ENCODE measurements around the gene RABEP1.
"Not testable (repeated sequence)": the region's sequence is repeated elsewhere in the genome, so short reads cannot be mapped to it uniquely, and the experiment has no call there.

Gene RABEP1

GRCh38 chr17:5429191-5429887 is 147.3 kb downstream of the RABEP1 start:
- no peak for TF ChIP-seq CTCF (IDR thresholded peaks at IDR 0.05; ENCODE audit: low read depth, low read length)
- peak; percentile 30 for DNase-seq (ENCODE audit: extremely low read depth, low read depth)

GRCh38 chr17:5430413-5430999 is 148.4 kb downstream of the RABEP1 start:
- TF ChIP-seq CTCF (IDR thresholded peaks at IDR 0.05; ENCODE audit: low read depth, low read length), result no peak
- no peak for DNase-seq (ENCODE audit: extremely low read depth, low read depth)

GRCh38 chr17:5431234-5431633 is 149.2 kb downstream of the RABEP1 start:
- not testable (repeated sequence) for DNase-seq (ENCODE audit: extremely low read depth, low read depth)

GRCh38 chr17:5431949-5432556 is 150.0 kb downstream of the RABEP1 start:
- no peak for TF ChIP-seq CTCF (IDR thresholded peaks at IDR 0.05; ENCODE audit: low read depth, low read length)
- DNase-seq (ENCODE audit: extremely low read depth, low read depth), result no peak

- no peak for DNase-seq (ENCODE audit: extremely low read depth, low read depth)
- TF ChIP-seq CTCF (IDR thresholded peaks at IDR 0.05; ENCODE audit: low read depth, low read length), result no peak
These were observed 152.9 kb downstream of the RABEP1 start for GRCh38 chr17:5434984-5435383.
